GM21786 (cell line): ENCODE data around the gene RDH13.

Source experiments
- ATAC-seq: cut with Tn5 transposase; IDR thresholded peaks from one replicate; pipeline ENCODE4 v1.9.1; 2021; ENCODE audit not compliant: unreplicated experiment

Gene RDH13

GRCh38 chr19:55092423-55093318 lies 29.7 kb upstream of the RDH13 start:
- ATAC-seq: no peak

- ATAC-seq: no peak
Measured at GRCh38 chr19:55091955-55092354, 29.0 kb upstream of the RDH13 start.

GRCh38 chr19:55091126-55091910 lies 28.4 kb upstream of the RDH13 start:
- no peak for ATAC-seq

GRCh38 chr19:55090564-55090963 lies 27.6 kb upstream of the RDH13 start:
- no peak for ATAC-seq

GRCh38 chr19:55089342-55089944 lies 26.5 kb upstream of the RDH13 start:
- no peak for ATAC-seq

GRCh38 chr19:55088543-55089341 lies 25.8 kb upstream of the RDH13 start:
- no peak for ATAC-seq

GRCh38 chr19:55088021-55088451 lies 25.1 kb upstream of the RDH13 start:
- ATAC-seq: no peak

GRCh38 chr19:55087542-55087901 lies 24.6 kb upstream of the RDH13 start:
- ATAC-seq: no peak

- no peak for ATAC-seq
Measured at GRCh38 chr19:55086730-55087541, 24.0 kb upstream of the RDH13 start.

GRCh38 chr19:55085923-55086715 lies 23.2 kb upstream of the RDH13 start:
- ATAC-seq: no peak

GRCh38 chr19:55084416-55084815 lies 21.5 kb upstream of the RDH13 start:
- ATAC-seq: no peak

- ATAC-seq: no peak
Measured at GRCh38 chr19:55083004-55083850, 20.3 kb upstream of the RDH13 start.

- ATAC-seq: no peak
Measured at GRCh38 chr19:55082020-55082851, 19.3 kb upstream of the RDH13 start.

GRCh38 chr19:55081770-55082019 lies 18.7 kb upstream of the RDH13 start:
- ATAC-seq: no peak

- peak; percentile 52 for ATAC-seq
Measured at GRCh38 chr19:55080968-55081769, 18.2 kb upstream of the RDH13 start.

GRCh38 chr19:55080121-55080967 lies 17.4 kb upstream of the RDH13 start:
- ATAC-seq: no peak
